Smooth muscle cell (in vitro differentiated cells): ENCODE data around the gene DIO1. TPM values are rescaled to one million over a fixed set of nuclear protein-coding genes. Genes with fewer than 3 reads are reported as not detected.

Source experiments
- DNase-seq: peaks from one replicate; lab custom pipeline; 2025; ENCODE audit not compliant: unreplicated experiment; lab: John Stamatoyannopoulos, UW
- H2AFZ ChIP-seq: fragments of 200-600 bp; sonication (generic); 2 replicates; pipeline ENCODE4 v1.6.0; 2016; ENCODE audit warnings: antibody characterized with exemption, low read depth, mild to moderate bottlenecking
- H3F3A ChIP-seq: fragments of 200-600 bp; sonication (generic); 2 replicates; pipeline ENCODE4 v1.6.0; 2017; ENCODE audit warnings: antibody characterized with exemption, low read depth
- H3K27ac ChIP-seq: fragments of 200-600 bp; sonication (generic); 2 replicates; pipeline ENCODE4 v1.5.1; 2016; ENCODE audit warnings: low read depth, mild to moderate bottlenecking
- H3K27me3 ChIP-seq: fragments of 200-600 bp; sonication (generic); 2 replicates; pipeline ENCODE4 v1.6.1; 2016; ENCODE audit warnings: low read depth, mild to moderate bottlenecking
- H3K36me3 ChIP-seq: fragments of 200-600 bp; sonication (generic); 2 replicates; pipeline ENCODE4 v1.5.1; 2016; ENCODE audit warnings: low read depth
- H3K4me1 ChIP-seq: fragments of 200-600 bp; sonication (generic); 2 replicates; pipeline ENCODE4 v1.5.1; 2016; ENCODE audit warnings: low read depth
- H3K4me2 ChIP-seq: fragments of 200-600 bp; sonication (generic); 2 replicates; pipeline ENCODE4 v1.6.0; 2016; ENCODE audit warnings: mild to moderate bottlenecking
- H3K4me3 ChIP-seq: fragments of 200-600 bp; sonication (generic); 2 replicates; pipeline ENCODE4 v1.5.1; 2016; ENCODE audit warnings: mild to moderate bottlenecking
- H3K79me2 ChIP-seq: fragments of 200-600 bp; sonication (generic); 2 replicates; pipeline ENCODE4 v1.6.0; 2016; ENCODE audit warnings: low read depth, mild to moderate bottlenecking
- H3K9ac ChIP-seq: fragments of 200-600 bp; sonication (generic); 2 replicates; pipeline ENCODE4 v1.6.0; 2016; ENCODE audit warnings: low read depth
- H3K9me3 ChIP-seq: fragments of 200-600 bp; sonication (generic); replicated peaks from 2 replicates; pipeline ENCODE4 v1.5.1; 2016; ENCODE audit warnings: low read depth
- H4K20me1 ChIP-seq: fragments of 200-600 bp; sonication (generic); 2 replicates; pipeline ENCODE4 v1.6.0; 2016; ENCODE audit warnings: low read depth
- whole genome bisulfite sequencing: methylation state at CpG from one replicate; pipeline ENCODE4 v1.1.7; 2016; ENCODE audit warnings: low lambda C conversion rate; 5-methylcytosine and 5-hydroxymethylcytosine counted together
- polyA plus RNA-seq: library from polyadenylated mRNA; unstranded; fragments of >200 nt; fragmentation: Nextera tagmentation; extraction: Ambion mirVana; gene quantifications from 2 replicates; pipeline ENCODE4 v1.2.1, GENCODE V29; 2016
- total RNA-seq: library from RNA; depleted of rRNA; stranded (reverse); fragments of >200 nt; gene quantifications from 2 replicates; pipeline ENCODE4 v1.2.3, GENCODE V29; 2014
- TF ChIP-seq, protein P1 (sequence below): fragments of 200-600 bp; sonication (generic); IDR thresholded peaks from 2 replicates; pipeline ENCODE4 v1.5.1; 2017; ENCODE audit warnings: borderline replicate concordance, mild to moderate bottlenecking, antibody characterized with exemption; ENCODE audit not compliant: insufficient read depth, poor library complexity, severe bottlenecking

The DIO1 gene
- total and polyA plus RNA-seq, 2 experiments from 2014 or later = 0.16 TPM; not detected in 1

DNA sequence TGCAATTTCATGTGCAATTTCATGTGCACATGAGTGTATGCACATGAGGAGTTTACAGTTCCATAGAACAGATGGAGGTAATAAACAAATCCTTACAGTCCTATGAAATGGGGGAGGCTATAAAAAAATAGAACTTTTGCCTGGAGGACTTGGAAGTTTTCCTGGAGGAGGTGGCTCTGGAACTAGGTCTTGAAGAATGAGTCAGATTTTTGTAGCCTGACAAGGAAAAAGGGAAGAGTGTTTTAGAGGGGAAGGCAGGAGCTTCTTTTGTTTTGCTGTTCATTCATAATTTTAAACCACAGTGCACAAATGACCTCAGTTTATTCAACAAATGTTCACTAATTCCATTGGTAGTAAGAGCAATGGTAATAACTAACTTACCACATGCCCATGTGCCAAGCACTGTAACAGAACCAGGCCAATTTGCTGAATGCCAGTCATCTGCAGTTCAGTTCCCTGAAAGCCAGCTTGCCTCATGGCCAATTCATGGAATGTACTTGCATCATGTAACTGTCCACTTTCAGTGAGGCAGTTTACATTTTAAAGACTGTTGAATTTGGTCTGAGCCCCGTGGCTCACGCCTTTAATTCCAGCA, 2.7 kb downstream of the DIO1 start:
- H3K79me2 ChIP-seq = no peaks in the 10 kb centered on the region
- no peaks in the 10 kb centered on the region for H3K36me3 ChIP-seq
- DNase-seq = no peak
- H3K27ac ChIP-seq = peak overlapping the region; percentile 35
- no peak overlapping the region for H3K4me3 ChIP-seq
- no peaks in the 10 kb centered on the region for H3K9me3 ChIP-seq
- TF ChIP-seq, protein P1, sequence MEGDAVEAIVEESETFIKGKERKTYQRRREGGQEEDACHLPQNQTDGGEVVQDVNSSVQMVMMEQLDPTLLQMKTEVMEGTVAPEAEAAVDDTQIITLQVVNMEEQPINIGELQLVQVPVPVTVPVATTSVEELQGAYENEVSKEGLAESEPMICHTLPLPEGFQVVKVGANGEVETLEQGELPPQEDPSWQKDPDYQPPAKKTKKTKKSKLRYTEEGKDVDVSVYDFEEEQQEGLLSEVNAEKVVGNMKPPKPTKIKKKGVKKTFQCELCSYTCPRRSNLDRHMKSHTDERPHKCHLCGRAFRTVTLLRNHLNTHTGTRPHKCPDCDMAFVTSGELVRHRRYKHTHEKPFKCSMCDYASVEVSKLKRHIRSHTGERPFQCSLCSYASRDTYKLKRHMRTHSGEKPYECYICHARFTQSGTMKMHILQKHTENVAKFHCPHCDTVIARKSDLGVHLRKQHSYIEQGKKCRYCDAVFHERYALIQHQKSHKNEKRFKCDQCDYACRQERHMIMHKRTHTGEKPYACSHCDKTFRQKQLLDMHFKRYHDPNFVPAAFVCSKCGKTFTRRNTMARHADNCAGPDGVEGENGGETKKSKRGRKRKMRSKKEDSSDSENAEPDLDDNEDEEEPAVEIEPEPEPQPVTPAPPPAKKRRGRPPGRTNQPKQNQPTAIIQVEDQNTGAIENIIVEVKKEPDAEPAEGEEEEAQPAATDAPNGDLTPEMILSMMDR = no peak
- H3K9ac ChIP-seq = no peak overlapping the region
- no peaks in the 10 kb centered on the region for H3F3A ChIP-seq
- no peak overlapping the region for H2AFZ ChIP-seq
- peak overlapping the region; percentile 35 for H3K4me2 ChIP-seq
- no peaks in the 10 kb centered on the region for H3K4me1 ChIP-seq
- H4K20me1 ChIP-seq = no peaks in the 10 kb centered on the region
- WGBS = 67% methylated on average over 2 of the region's 2 CpGs
- no peaks in the 10 kb centered on the region for H3K27me3 ChIP-seq

DNA sequence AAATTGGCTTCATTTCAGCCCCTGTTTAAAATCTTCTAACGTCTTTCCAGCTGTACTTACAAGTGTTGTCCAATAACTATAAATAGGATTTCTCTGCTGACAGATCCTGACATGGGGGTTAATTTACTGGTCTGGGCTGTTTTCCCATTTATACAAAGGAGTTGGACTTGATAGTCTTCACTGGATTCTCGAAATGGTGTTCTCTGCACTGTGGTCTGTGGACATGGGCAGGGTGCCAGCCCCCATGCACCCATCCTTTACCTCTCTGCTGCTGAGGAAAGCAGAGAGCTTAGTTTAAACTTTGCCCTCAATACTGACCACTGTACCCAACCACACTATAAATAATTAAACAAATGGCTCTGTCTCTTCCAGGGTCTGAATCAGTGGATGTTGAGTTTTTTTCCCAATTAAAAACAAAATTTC, 5.2 kb downstream of the DIO1 start:
- H3F3A ChIP-seq = no peaks in the 10 kb centered on the region
- no peak overlapping the region for H3K4me3 ChIP-seq
- H3K9me3 ChIP-seq = no peaks in the 10 kb centered on the region
- no peak overlapping the region for H2AFZ ChIP-seq
- no peaks in the 10 kb centered on the region for H3K27me3 ChIP-seq
- H4K20me1 ChIP-seq = no peaks in the 10 kb centered on the region
- WGBS = 74% methylated on average over 2 of the region's 2 CpGs
- no peaks in the 10 kb centered on the region for H3K4me1 ChIP-seq
- H3K4me2 ChIP-seq = no peak overlapping the region
- TF ChIP-seq, protein P1 = no peak
- H3K27ac ChIP-seq = no peak overlapping the region
- no peaks in the 10 kb centered on the region for H3K79me2 ChIP-seq
- DNase-seq = no peak
- no peak overlapping the region for H3K9ac ChIP-seq
- H3K36me3 ChIP-seq = no peaks in the 10 kb centered on the region

DNA sequence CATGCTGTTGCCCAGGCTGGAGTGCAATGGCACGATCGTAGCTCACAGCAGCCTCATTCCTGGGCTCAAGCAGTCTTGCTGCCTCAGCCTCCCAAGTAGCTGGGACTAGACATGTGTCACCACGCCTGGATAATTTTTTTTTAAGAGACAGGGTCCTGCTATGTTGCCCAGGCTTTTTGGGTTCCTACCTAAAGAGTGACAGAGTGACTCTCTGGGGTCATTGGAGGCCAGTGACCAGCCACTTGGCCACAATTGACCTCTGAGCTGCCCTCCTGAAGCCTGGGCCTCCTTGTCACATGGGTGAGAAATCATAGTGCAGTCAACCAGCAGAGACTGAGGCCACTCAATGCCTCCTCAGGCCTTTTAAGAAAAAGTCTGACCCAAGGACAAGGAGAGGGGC, 5.7 kb downstream of the DIO1 start:
- 97% methylated on average over 3 of the region's 3 CpGs for WGBS
- DNase-seq = no peak
- no peak overlapping the region for H3K4me3 ChIP-seq
- TF ChIP-seq, protein P1 = no peak
- H3K9ac ChIP-seq = no peak overlapping the region
- H3K27ac ChIP-seq = no peak overlapping the region
- H2AFZ ChIP-seq = no peak overlapping the region
- H4K20me1 ChIP-seq = no peaks in the 10 kb centered on the region
- no peaks in the 10 kb centered on the region for H3K79me2 ChIP-seq
- H3F3A ChIP-seq = no peaks in the 10 kb centered on the region
- H3K4me1 ChIP-seq = no peaks in the 10 kb centered on the region
- H3K9me3 ChIP-seq = no peaks in the 10 kb centered on the region
- no peaks in the 10 kb centered on the region for H3K36me3 ChIP-seq
- no peaks in the 10 kb centered on the region for H3K27me3 ChIP-seq
- no peak overlapping the region for H3K4me2 ChIP-seq
